Activated naive CD8-positive, alpha-beta T cell (primary cell): ENCODE results near the gene CACNA1E.
"Not testable (repeated sequence)": the region's sequence is repeated elsewhere in the genome, so short reads cannot be mapped to it uniquely, and the experiment has no call there.

Experiments
- H3K27ac Mint-ChIP-seq: one replicate; pipeline ENCODE4 v1.8.0; 2021; ENCODE audit warnings: mixed read lengths
- H3K27me3 Mint-ChIP-seq: one replicate; pipeline ENCODE4 v1.8.0; 2021; ENCODE audit warnings: mixed read lengths
- H3K36me3 Mint-ChIP-seq: one replicate; pipeline ENCODE4 v1.8.0; 2021; ENCODE audit warnings: mixed read lengths
- H3K4me1 Mint-ChIP-seq: one replicate; pipeline ENCODE4 v1.8.0; 2021; ENCODE audit warnings: low read depth, mixed read lengths
- H3K4me3 Mint-ChIP-seq: one replicate; pipeline ENCODE4 v1.8.0; 2021; ENCODE audit warnings: mild to moderate bottlenecking, mixed read lengths
- H3K9me3 Mint-ChIP-seq: one replicate; pipeline ENCODE4 v1.8.0; 2021; ENCODE audit warnings: low read depth, mixed read lengths

The CACNA1E gene

GRCh38 chr1:181854212-181854611 is 370.9 kb downstream of the CACNA1E start:
- H3K4me3 Mint-ChIP-seq, H3K27ac Mint-ChIP-seq, H3K36me3 Mint-ChIP-seq, H3K9me3 Mint-ChIP-seq, H3K4me1 Mint-ChIP-seq, H3K27me3 Mint-ChIP-seq: not testable (repeated sequence)

- Mint-ChIP-seq H3K27ac (no peak overlapping the region), H3K36me3 (no peaks in the 10 kb centered on the region), H3K4me3 (no peak overlapping the region), H3K4me1 (no peaks in the 10 kb centered on the region), H3K9me3 (peaks cover 8% of the 10 kb centered on the region), H3K27me3 (peaks cover 10% of the 10 kb centered on the region)
These were observed 372.1 kb downstream of the CACNA1E start for GRCh38 chr1:181855380-181855779.
